ENCODE results near the gene CASKIN1.

DNA sequence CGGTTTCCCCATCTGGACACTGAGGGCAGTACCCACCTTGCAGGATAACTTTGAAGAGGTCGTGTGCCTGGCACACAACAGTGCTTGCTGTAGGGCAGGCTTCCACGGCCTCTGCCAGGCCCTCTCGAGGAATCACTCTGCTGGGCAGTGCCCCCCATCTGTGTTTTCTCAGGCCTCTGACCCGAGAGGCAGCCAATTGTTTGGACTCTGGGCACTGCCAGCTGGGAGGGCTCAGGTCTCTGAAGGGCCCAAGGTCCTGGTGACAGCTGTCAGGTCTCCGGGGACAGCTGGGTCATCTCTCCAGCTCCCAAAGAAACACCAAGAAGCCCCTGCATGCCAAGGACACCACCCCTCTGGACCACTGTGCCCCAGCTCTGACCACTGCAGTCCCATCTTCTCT, 49.0 kb downstream of the CASKIN1 start:
- TF ChIP-seq MAX (IDR thresholded peaks at IDR 0.05) (no peak), CTCF (IDR thresholded peaks at IDR 0.05; ENCODE audit: control extremely low read depth in 1 of 3, insufficient read depth in 1 of 3, low read depth in 1 of 3, low read length in 3 of 3) (no peak), SUZ12 (IDR thresholded peaks at IDR 0.05; ENCODE audit: low read length) (no peak), POLR2A (IDR thresholded peaks at IDR 0.05; ENCODE audit: control extremely low read depth in 1 of 2, low read depth in 2 of 2, low read length in 2 of 2) (no peak)

Measured in H1 (cell line).